Right ventricle myocardium inferior (tissue), 1 donor: ENCODE data around the gene ALS2CL. TPM values are rescaled to one million over a fixed set of nuclear protein-coding genes. Genes with fewer than 3 reads are reported as not detected.
A peak's percentile ranks its signal among the peaks of the same experiment; 100 is the strongest.
"Not testable (repeated sequence)": the region's sequence is repeated elsewhere in the genome, so short reads cannot be mapped to it uniquely, and the experiment has no call there.

ENCODE experiments used
- ATAC-seq: fragments of 200-7000 bp; cut with Tn5 transposase; one replicate; pipeline ENCODE4 v1.9.1; 2020; ENCODE audit warnings: mild to moderate bottlenecking, moderate library complexity
- DNase-seq: peaks from one replicate; pipeline ENCODE4 v3.0.0; 2021; ENCODE audit errors: missing footprints
- intact Hi-C: fragments of 100-400 bp; cut with DNase I; formaldehyde crosslinking; loops from one replicate; pipeline ENCODE4 v1.11.0; 2022
- long read RNA-seq: library from polyadenylated mRNA; unstranded; transcript quantifications from one replicate; pipeline ENCODE4 v2.0.0, GENCODE V29; 2021
- total RNA-seq: library from RNA; stranded (reverse); fragmentation: NEBNext Ultra II Directional; extraction: Animal tissue kit (Norgen Biotek cat#: 25700); gene quantifications from one replicate; pipeline ENCODE4 v1.2.1, GENCODE V29; 2021
- donor health status: DM: no; HTN: yes; CAD: no; lungs with severe emphysema.

Gene ALS2CL, protein sequence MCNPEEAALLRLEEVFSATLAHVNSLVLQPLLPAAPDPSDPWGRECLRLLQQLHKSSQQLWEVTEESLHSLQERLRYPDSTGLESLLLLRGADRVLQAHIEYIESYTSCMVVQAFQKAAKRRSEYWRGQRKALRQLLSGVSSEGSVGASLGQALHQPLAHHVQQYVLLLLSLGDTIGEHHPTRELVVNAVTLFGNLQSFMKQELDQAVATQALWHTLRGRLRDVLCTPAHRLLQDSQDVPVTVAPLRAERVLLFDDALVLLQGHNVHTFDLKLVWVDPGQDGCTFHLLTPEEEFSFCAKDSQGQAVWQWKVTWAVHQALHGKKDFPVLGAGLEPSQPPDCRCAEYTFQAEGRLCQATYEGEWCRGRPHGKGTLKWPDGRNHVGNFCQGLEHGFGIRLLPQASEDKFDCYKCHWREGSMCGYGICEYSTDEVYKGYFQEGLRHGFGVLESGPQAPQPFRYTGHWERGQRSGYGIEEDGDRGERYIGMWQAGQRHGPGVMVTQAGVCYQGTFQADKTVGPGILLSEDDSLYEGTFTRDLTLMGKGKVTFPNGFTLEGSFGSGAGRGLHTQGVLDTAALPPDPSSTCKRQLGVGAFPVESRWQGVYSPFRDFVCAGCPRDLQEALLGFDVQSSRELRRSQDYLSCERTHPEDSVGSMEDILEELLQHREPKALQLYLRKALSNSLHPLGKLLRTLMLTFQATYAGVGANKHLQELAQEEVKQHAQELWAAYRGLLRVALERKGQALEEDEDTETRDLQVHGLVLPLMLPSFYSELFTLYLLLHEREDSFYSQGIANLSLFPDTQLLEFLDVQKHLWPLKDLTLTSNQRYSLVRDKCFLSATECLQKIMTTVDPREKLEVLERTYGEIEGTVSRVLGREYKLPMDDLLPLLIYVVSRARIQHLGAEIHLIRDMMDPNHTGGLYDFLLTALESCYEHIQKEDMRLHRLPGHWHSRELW
- 36.9 TPM for total RNA-seq
- long read RNA-seq, full-length matches to known transcripts, result 2 of 53 reads
- long read RNA-seq, partial matches to known transcripts, result 11 of 53 reads
- long read RNA-seq, other reads (novel, unspliced or antisense), result 40 of 53 reads

DNA sequence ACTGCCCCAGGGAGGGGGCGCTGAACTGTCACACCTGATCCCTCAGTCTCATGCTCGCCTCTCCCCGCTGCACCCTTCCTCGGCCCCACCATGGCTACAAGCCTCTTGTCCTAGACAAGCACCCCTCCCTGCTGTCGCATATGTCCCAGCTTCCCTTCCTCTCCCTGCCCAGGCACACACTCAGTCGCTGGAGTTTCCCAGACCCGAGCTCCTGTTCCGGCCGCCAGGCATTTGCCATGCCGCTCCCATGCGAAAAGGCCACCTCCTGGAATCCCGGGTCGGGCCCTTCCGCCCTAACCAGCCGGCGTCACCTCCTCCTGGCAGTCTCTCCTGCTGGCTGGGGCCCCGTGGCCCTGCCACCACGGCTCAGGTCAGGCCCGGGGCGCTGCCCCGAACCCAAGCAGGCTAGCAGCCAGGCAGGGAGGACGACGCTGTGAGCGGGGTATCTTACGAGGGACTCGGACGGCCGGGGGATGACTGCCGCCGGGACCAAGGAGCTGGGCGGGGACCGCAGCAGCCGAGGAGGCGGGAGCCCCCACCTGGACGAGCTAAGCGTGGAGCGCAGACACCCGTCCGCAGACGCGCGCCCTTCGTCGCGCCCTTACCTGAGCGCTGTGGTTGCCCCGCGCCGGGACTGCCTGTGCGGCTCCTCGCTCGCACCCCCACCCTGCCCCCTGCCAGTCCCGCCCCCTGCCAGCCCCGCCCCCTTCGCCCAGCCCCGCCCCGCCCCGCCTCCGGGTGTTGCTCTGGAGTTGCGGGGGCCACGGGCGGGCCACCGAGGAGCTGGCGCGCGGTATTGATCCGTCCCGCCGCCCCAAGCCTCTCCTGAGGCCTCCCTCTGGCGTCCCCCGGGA, at the start of gene ALS2CL:
ALS2CL (minus strand) TSS at position 642 of the 854 bp plus-strand sequence. CDS start 4,239 bp downstream, outside the sequence.
- intact Hi-C loops, result loop anchor here (10.0 kb wide), 1 partner anchor 128 kb away; the partner anchor contains the start of gene LRRC2
- DNase-seq (peak; percentile 82), ATAC-seq (peak; percentile 69)

- no peak for ATAC-seq
- no peak for DNase-seq
- intact Hi-C loops, result no loop called here
Observed at GRCh38 chr3:46742992-46743585, 49.6 kb upstream of the ALS2CL start.

GRCh38 chr3:46739565-46739964, 46.1 kb upstream of the ALS2CL start:
- DNase-seq, ATAC-seq, intact Hi-C loops: not testable (repeated sequence)

DNA sequence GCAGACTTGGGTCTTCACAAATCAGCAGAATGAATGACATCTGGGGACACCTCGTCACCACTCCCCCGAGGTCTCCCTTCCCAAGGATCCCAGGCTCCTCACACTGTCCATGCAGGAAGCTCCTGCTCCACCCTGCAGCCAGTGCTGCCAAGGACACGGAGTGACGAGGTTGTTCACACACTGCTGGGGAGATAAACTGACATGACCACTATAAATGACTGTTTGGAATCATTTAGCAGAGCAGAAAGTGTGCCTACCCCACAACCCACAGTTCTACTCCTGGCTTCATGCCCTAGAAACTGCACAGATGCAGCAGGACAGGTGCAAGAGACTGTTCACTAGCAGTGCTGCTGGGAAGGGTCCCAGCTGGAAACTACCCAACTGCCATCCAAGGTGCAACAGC, 43.9 kb upstream of the ALS2CL start:
- intact Hi-C loops, result no loop called here
- ATAC-seq, result peak; percentile 54
- DNase-seq, result no peak

DNA sequence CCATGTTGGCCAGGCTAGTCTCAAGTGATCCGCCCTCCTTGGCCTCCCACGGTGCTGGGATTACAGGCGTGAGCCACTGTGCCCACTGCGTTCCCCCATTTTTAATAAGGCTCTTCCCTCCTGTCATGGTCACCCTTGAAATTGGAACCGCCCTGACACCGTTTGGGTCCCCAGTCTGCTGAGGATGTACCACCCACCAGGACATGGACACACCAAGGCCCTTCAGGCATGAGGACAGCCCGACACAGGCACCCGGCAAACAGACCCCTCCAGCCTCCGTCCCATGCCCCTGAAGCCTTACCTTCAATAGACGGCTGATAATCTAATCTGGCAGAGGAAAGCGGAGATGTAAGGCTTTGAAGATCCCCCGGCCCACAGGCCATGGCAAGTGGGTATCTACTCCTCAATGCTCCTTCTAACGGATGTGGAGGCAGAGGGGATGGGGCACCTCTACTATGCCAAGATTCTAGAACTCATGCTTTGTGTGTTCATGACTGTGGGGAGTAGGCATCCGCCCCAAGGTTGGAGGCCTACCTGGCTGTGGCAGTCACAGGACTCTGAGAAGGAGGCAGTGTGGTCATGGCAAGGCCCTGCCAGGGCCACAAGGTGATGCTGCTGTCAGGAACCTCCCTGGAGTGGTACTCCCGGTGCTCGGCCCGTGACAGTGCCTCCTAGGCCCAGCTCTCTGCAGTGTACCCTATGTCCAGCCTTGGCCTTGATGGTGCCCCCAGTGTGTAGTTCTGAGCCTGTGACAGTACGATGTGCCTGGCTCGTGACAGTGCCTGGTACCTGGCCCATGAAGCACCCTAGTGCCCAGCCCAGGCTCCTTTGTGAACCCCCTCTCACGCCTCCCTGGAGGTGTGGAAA, 42.8 kb upstream of the ALS2CL start:
- no peak for ATAC-seq
- DNase-seq, result no peak
- intact Hi-C loops, result no loop called here

DNA sequence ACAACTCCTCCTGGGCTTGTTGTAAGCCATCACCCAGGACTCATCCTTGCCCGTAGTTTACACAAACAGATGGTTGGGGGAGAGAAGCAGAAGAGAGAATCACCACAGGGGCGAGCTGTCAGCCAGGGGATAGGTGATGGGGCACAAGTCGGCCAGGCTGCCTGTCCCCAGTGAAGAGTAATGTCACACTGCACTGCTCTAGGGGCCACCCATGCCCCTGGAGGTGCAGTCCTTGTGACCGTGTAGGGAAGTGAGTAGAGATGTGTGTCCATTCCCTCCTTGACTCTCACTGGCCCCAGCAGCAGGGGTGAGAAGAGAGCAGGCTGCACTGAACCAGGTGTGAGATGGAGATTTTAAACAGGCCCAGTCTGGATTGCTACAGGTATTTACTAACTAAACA, 41.3 kb upstream of the ALS2CL start:
- no peak for DNase-seq

DNA sequence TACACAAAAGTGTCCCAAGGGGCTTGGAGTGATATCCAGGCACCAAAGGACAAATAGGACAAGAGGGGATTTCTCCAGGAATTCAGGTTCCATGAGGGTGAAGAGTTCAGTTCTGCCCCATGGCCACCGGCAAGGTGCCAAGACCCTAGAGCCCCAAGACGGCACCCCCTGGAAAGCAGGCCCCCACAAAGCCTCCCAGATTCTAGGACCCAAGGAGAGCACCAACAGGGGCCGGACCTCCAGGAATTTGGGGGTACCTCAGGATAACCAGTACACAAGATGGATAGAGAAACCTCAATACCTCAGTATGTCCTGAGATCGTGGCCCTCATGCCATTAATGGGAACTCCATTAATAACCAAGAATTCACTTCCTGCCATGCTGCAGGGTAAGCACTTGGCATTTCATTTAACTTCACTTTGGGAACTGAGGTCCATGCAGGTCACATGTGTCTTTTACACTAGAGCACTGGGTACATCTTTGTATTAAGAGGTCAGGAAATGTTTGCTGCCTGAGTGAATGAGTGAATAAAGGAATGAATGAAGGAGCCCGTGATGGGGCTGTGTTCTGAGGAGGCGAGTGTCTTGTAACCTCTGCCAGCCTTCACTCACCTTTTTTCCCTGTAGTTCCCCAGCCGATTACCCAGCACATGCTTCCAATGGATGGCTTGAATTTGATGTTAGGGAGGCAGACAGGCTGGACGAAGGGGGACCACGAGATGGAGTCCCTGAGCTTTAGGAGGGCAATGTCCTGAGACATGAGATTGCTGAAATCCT, 39.7 kb upstream of the ALS2CL start:
- intact Hi-C loops, result no loop called here

More for the DNA sequence above, 41.3 kb upstream of the ALS2CL start:
- ATAC-seq, result no peak
- intact Hi-C loops, result no loop called here

DNA sequence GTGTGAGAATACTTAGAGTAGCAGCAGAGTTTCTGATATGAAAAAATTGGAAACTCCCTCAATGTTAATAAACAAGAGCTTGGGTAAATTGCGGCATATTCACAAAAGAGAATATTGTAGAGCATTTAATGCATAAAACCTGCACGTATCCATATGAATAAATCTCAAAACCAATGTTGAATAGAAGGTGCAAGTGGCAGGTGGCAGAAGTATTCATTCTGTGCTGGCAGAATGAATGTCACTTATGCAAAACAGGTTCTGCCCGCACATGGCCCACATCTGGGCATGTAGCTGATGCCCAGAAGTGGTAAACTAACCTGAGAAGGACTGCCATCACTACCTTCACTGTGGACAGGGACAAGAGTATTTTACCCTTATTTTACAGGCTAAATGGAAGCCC, 38.3 kb upstream of the ALS2CL start:
- ATAC-seq (no peak), DNase-seq (no peak)
- intact Hi-C loops, result no loop called here

More for the DNA sequence above, 39.7 kb upstream of the ALS2CL start:
- ATAC-seq (no peak), DNase-seq (no peak)

DNA sequence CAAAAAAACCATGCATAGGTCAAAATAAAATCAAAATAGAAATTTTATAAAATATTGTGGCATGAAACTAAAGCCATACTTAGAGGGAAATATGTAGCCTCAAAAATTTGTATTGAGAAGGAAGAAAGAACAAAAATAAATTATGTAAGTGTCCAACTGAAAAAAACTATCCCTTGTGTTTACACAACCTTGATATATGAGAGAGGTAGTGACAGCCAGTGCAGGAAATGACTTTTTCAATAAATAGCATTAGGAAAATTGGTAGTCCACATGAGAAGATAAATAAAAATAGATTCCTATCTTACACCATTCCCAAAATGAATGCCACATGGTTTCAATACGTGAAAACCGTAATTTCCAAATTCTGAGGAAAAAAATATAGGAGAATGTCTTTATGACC, 37.3 kb upstream of the ALS2CL start:
- ATAC-seq, result no peak
- intact Hi-C loops, result no loop called here
- no peak for DNase-seq

DNA sequence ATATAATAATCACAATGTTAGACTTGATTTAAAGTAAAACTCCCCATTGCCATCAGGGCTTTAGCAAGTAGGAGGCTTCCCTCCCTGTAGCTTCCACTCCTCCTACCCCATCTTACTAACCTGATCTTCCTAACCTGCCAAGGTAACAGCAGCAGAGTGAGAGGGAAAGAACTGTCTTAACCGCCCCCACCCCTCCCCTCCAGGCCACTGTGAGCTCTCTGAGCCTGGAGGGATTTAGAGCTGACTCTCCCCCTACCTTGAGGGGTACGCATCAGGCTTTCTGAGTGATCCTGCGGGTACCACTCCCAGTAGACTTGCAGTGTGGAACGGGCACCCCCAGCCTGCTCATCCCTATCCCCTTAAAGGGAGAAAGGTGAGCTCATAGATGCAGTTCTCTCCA, 35.6 kb upstream of the ALS2CL start:
- no peak for DNase-seq
- ATAC-seq, result no peak
- intact Hi-C loops, result no loop called here

DNA sequence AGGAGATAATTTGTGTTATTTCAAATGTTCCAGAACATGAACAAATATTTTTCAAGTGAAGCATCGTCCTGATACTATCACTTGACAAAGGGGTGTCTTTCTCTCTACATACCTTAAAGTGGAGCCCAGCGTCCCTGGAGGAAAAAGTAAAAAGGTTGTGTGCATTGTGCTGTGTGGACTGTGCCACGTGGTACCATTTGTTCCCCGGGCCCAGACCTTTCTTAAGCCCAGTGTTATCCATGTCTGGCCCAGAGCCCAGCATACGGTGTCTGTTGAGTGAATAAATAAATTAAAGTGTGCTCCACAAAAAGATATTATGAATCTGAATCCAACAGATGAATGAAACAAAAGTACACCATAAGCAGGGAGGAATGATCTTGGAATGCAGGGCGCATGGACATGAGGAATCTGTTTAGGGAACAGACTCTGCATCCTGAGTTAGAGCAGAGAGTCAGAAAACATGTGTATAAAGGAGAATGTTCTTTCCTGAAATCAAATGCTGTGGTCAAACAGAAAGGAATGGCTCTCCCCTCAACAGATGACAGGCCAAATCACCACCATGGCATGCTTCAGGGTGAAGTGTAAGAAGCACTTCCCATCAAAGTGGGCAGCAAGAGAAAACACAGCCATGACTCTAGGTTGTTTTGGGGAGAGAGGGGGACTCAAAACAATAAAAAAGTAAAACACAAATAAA, 32.3 kb upstream of the ALS2CL start:
- intact Hi-C loops, result no loop called here
- DNase-seq (no peak), ATAC-seq (no peak)

DNA sequence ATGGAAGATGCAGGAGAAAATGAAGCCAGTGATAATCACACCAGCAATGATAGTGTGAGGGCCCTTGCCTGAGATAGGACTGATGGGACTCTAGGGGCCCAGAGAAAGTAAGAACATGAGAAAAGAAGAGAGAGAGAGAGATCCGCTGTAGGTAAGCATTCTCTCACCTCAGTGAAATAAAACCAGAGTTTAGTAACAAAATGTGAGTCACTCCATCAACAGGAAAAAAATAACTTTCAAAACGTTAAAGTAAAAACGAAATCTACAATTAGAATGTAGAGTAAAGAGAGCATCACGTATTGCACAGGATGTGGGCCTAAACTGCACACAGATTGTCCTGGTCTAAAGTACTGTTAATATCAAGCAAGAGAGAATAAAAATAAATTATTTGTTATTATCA, 30.9 kb upstream of the ALS2CL start:
- intact Hi-C loops, result no loop called here
- DNase-seq (no peak), ATAC-seq (no peak)

DNA sequence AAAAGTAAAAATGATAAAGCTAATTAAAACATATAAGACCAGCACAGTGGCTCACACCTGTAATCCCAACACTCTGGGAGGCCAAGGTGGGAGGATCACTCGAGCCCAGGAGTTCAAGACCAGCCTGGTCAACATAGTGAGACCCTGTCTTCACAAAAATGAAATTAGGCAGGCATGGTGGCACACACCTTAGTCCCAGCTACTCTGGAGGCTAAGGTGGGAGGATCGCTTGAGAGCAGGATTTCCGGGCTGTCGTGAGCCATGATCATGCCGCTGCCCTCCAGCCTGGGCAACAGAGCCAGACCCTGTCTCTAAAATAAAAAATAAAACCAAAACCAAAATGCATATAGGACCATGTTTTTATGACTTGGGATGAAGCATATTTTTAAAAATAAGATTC, 29.0 kb upstream of the ALS2CL start:
- intact Hi-C loops, result no loop called here
- ATAC-seq (no peak), DNase-seq (no peak)

DNA sequence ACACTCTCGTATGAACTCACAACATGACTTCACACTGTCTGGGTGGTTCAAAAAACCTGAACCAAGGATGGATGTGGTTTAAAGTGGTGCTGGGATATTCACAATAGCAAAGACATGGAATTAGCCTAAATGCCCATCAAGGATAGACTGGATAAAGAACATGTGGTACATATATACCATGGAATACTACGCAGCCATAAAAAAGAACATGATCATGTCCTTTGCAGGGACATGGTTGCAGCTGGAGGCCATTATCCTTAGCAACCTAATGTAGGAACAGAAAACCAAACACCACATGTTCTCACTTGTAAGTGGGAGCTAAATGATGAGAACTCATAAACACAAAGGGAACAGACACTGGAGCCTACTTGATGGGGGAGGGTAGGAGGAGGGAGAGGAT, 27.5 kb upstream of the ALS2CL start:
- intact Hi-C loops, result no loop called here
- ATAC-seq (no peak), DNase-seq (no peak)

- intact Hi-C loops, result no loop called here
- DNase-seq, result no peak
- ATAC-seq, result no peak
Observed at GRCh38 chr3:46719735-46720271, 26.3 kb upstream of the ALS2CL start.
